HEK293 (cell line): ENCODE measurements around the gene SREBF1.

Experiments used
- CTCF ChIA-PET: fragments of 350-600 bp; formaldehyde crosslinking; extraction: SDS; loops from one replicate; lab custom pipeline; 2021; ENCODE audit warnings: antibody characterized with exemption; lab: Yijun Ruan, JAX
- POLR2A ChIA-PET: fragments of 300-600 bp; formaldehyde crosslinking; extraction: SDS; loops from one replicate; lab custom pipeline; 2020; ENCODE audit warnings: antibody characterized with exemption, inconsistent platforms; lab: Yijun Ruan, JAX
- H3K27ac ChIP-seq: fragments of 200-500 bp; sonication (Bioruptor generic); 2 replicates; pipeline ENCODE4 v1.5.1; 2014; ENCODE audit warnings: low read depth, low read length, control low read depth, inconsistent platforms; ENCODE audit errors: extremely low read depth
- H3K36me3 ChIP-seq, 2 experiments: fragments of 200-500 bp in 1 of 2; sonication (Bioruptor generic) in 1 of 2; 1 replicate in 1 of 2; 2 replicates in 1 of 2; pipeline ENCODE4 v1.5.1; 2014 to 2017; ENCODE audit warnings: inconsistent platforms in 2 of 2, low read length in 2 of 2; ENCODE audit not compliant: control insufficient read depth in 2 of 2, insufficient read depth in 1 of 2
- H3K4me1 ChIP-seq: fragments of 200-500 bp; sonication (Bioruptor generic); 2 replicates; pipeline ENCODE4 v1.5.1; 2014; ENCODE audit warnings: mild to moderate bottlenecking, low read length, inconsistent platforms; ENCODE audit not compliant: control insufficient read depth, insufficient read depth
- H3K4me3 ChIP-seq: 2 replicates; pipeline ENCODE4 v1.5.1; 2011; ENCODE audit warnings: low read depth, mild to moderate bottlenecking, control low read depth, low read length, moderate library complexity
- H3K9me3 ChIP-seq: fragments of 200-500 bp; sonication (Bioruptor generic); 2 replicates; pipeline ENCODE4 v1.5.1; 2014; ENCODE audit warnings: low read depth, low read length, inconsistent platforms; ENCODE audit not compliant: control insufficient read depth, insufficient read depth
- BCL11A ChIP-seq: fragments of 450-650 bp; formaldehyde crosslinking; IDR thresholded peaks from 2 replicates; pipeline ENCODE4 v1.5.1; 2016; ENCODE audit warnings: low read depth, missing biosample characterization, missing genetic modification characterization
- GLIS1 ChIP-seq: fragments of 450-650 bp; formaldehyde crosslinking; IDR thresholded peaks from 2 replicates; pipeline ENCODE4 v1.5.1; 2016; ENCODE audit warnings: missing biosample characterization, missing genetic modification characterization
- HIC1 ChIP-seq: fragments of 450-650 bp; formaldehyde crosslinking; IDR thresholded peaks from 2 replicates; pipeline ENCODE4 v1.5.1; 2016; ENCODE audit warnings: missing biosample characterization, missing genetic modification characterization
- IKZF3 ChIP-seq: fragments of 450-650 bp; IDR thresholded peaks from 2 replicates; pipeline ENCODE4 v1.5.0; 2018; ENCODE audit warnings: missing biosample characterization, mild to moderate bottlenecking, missing genetic modification characterization, moderate library complexity
- KLF16 ChIP-seq: fragments of 450-650 bp; formaldehyde crosslinking; IDR thresholded peaks from 2 replicates; pipeline ENCODE4 v1.5.1; 2017; ENCODE audit warnings: missing biosample characterization, missing genetic modification characterization
- REST ChIP-seq: fragments of 450-650 bp; formaldehyde crosslinking; IDR thresholded peaks from 2 replicates; pipeline ENCODE4 v1.5.1; 2016; ENCODE audit warnings: missing biosample characterization, missing genetic modification characterization
- SCRT2 ChIP-seq: fragments of 450-650 bp; formaldehyde crosslinking; IDR thresholded peaks from 2 replicates; pipeline ENCODE4 v1.5.1; 2016; ENCODE audit warnings: missing biosample characterization, missing genetic modification characterization
- SP7 ChIP-seq: fragments of 450-650 bp; formaldehyde crosslinking; IDR thresholded peaks from 2 replicates; pipeline ENCODE4 v1.5.1; 2016; ENCODE audit warnings: missing biosample characterization, missing genetic modification characterization
- ZNF148 ChIP-seq: fragments of 450-650 bp; formaldehyde crosslinking; IDR thresholded peaks from 2 replicates; pipeline ENCODE4 v1.5.0; 2017; ENCODE audit warnings: missing biosample characterization, missing genetic modification characterization, borderline replicate concordance
- ZNF335 ChIP-seq: fragments of 450-650 bp; formaldehyde crosslinking; conservative IDR thresholded peaks from 2 replicates; pipeline ENCODE4 v1.5.1; 2016; ENCODE audit warnings: missing biosample characterization, missing genetic modification characterization
- ZNF362 ChIP-seq: fragments of 450-650 bp; formaldehyde crosslinking; IDR thresholded peaks from 2 replicates; pipeline ENCODE4 v1.5.1; 2016; ENCODE audit warnings: missing biosample characterization, missing genetic modification characterization
- ZNF433 ChIP-seq: fragments of 450-650 bp; formaldehyde crosslinking; IDR thresholded peaks from 2 replicates; pipeline ENCODE4 v1.5.1; 2016; ENCODE audit warnings: missing biosample characterization, missing genetic modification characterization, low read depth
- ZNF571 ChIP-seq: fragments of 450-650 bp; formaldehyde crosslinking; IDR thresholded peaks from 2 replicates; pipeline ENCODE4 v1.5.0; 2017; ENCODE audit warnings: missing biosample characterization, missing genetic modification characterization
- ZNF600 ChIP-seq: fragments of 450-650 bp; formaldehyde crosslinking; IDR thresholded peaks from 2 replicates; pipeline ENCODE4 v1.5.1; 2016; ENCODE audit warnings: missing biosample characterization, missing genetic modification characterization
- ZNF629 ChIP-seq: fragments of 450-650 bp; formaldehyde crosslinking; IDR thresholded peaks from 2 replicates; pipeline ENCODE4 v1.5.1; 2017; ENCODE audit warnings: missing biosample characterization, missing genetic modification characterization
- ZNF639 ChIP-seq: fragments of 450-650 bp; formaldehyde crosslinking; IDR thresholded peaks from 2 replicates; pipeline ENCODE4 v1.5.1; 2016; ENCODE audit warnings: missing biosample characterization, missing genetic modification characterization
- ZNF660 ChIP-seq: fragments of 450-650 bp; IDR thresholded peaks from 2 replicates; pipeline ENCODE4 v1.5.1; 2018; ENCODE audit warnings: missing biosample characterization, mild to moderate bottlenecking, missing genetic modification characterization
- ZNF664 ChIP-seq: fragments of 450-650 bp; formaldehyde crosslinking; IDR thresholded peaks from 2 replicates; pipeline ENCODE4 v1.5.1; 2016; ENCODE audit warnings: missing biosample characterization, missing genetic modification characterization
- ZNF785 ChIP-seq: fragments of 450-650 bp; formaldehyde crosslinking; IDR thresholded peaks from 2 replicates; pipeline ENCODE4 v1.5.1; 2016; ENCODE audit warnings: missing biosample characterization, missing genetic modification characterization
- ZNF830 ChIP-seq: fragments of 450-650 bp; IDR thresholded peaks from 2 replicates; pipeline ENCODE4 v1.5.0; 2018; ENCODE audit warnings: missing biosample characterization, missing genetic modification characterization, low read depth, mild to moderate bottlenecking, moderate library complexity

The SREBF1 gene

GRCh38 chr17:17767887-17768418, 68.8 kb downstream of the SREBF1 start (continued):
- TF ChIP-seq REST: no peak
- no peak for TF ChIP-seq ZNF335 (tag by site-specific recombination)
- TF ChIP-seq ZNF148: no peak
- TF ChIP-seq ZNF629 (tag by site-specific recombination): peak; percentile 41; the same call in 1 of the 2 replicates
- TF ChIP-seq ZNF785 (tag by site-specific recombination): no peak
- TF ChIP-seq ZNF664: peak; percentile 89
- no peak for TF ChIP-seq IKZF3 (tag by site-specific recombination)
- peak; percentile 79 for TF ChIP-seq SCRT2 (tag by site-specific recombination)
- no peak for TF ChIP-seq ZNF639 (tag by site-specific recombination)
- TF ChIP-seq KLF16: no peak
- no peak for TF ChIP-seq ZNF571 (tag by site-specific recombination)
- no peak for TF ChIP-seq ZNF830 (tag by site-specific recombination)
- TF ChIP-seq ZNF362: no peak
- TF ChIP-seq BCL11A (tag by site-specific recombination): no peak
- TF ChIP-seq ZNF660 (tag by site-specific recombination): no peak
- TF ChIP-seq SP7: no peak
- TF ChIP-seq ZNF433: no peak
- TF ChIP-seq, all 188 proteins: peak for 4

GRCh38 chr17:17767154-17767869, 69.5 kb downstream of the SREBF1 start:
- TF ChIP-seq HIC1 (peak; percentile 69), ZNF600 (tag by site-specific recombination) (0 out of 2 replicates have a peak, but pooled peaks have one; percentile 3), ZNF639 (tag by site-specific recombination) (no peak), GLIS1 (tag by site-specific recombination) (peak; percentile 11; the same call in 1 of the 2 replicates)
- H3K4me3 ChIP-seq: no peak overlapping the region
- POLR2A ChIA-PET: no interaction called here
- H3K27ac ChIP-seq: no peak overlapping the region
- CTCF ChIA-PET: interaction anchor here (0.6 to 0.7 kb wide), 3 partner anchors 69 to 625 kb away, joined by 3 read pairs; no protein-coding TSS in a partner anchor
- no peaks in the 10 kb centered on the region for H3K9me3 ChIP-seq
- H3K36me3 ChIP-seq: peaks cover 0 to 8% of the 10 kb centered on the region in 2 experiments; a peak in 1 of 3 replicates
- H3K4me1 ChIP-seq: peaks cover 13% of the 10 kb centered on the region
